Measurements from ENCODE around the gene SPTBN2. TPM values are rescaled to one million over a fixed set of nuclear protein-coding genes. Genes with fewer than 3 reads are reported as not detected.

SPTBN2 gene
- total and polyA plus RNA-seq, 2 experiments from 2014 or later, result 6.0 to 27.4 TPM

DNA sequence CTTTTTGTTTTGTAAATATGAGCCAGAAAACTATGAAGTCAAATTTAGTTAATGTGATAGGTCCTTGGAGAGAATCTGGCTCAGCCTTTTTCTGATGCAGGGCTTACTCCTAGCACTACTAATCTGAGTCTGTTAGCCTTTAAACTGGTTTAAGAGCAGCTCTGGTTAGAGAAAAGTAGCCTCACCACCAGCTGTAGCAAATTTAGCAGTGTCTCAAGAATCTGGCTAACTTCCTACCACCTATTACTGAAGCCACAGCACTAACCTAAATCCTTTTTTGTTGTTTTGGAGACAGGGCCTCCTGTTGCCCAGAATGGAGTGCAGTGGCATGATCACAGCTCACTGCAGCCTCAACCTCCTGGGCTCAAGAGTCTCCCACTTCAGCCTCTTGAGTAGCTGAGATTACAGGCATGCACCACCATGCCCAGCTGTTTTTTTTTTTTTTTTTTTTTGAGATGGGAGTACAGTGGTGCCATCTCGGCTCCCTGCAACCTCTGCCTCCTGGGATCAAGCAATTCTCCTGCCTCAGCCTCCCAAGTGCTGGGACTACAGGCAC lies 65.2 kb downstream of the SPTBN2 start:
- Histone ChIP-seq H3K36me3 (peaks cover 17% of the 10 kb centered on the region), H3K9me3 (ENCODE audit: low read depth) (no peaks in the 10 kb centered on the region), H3K27me3 (no peaks in the 10 kb centered on the region), H3K27ac (peak overlapping the region; percentile 80), H3K4me3 (no peak overlapping the region), H3K4me1 (ENCODE audit: low read depth) (peaks cover 33% of the 10 kb centered on the region)
- TF ChIP-seq, protein P1, sequence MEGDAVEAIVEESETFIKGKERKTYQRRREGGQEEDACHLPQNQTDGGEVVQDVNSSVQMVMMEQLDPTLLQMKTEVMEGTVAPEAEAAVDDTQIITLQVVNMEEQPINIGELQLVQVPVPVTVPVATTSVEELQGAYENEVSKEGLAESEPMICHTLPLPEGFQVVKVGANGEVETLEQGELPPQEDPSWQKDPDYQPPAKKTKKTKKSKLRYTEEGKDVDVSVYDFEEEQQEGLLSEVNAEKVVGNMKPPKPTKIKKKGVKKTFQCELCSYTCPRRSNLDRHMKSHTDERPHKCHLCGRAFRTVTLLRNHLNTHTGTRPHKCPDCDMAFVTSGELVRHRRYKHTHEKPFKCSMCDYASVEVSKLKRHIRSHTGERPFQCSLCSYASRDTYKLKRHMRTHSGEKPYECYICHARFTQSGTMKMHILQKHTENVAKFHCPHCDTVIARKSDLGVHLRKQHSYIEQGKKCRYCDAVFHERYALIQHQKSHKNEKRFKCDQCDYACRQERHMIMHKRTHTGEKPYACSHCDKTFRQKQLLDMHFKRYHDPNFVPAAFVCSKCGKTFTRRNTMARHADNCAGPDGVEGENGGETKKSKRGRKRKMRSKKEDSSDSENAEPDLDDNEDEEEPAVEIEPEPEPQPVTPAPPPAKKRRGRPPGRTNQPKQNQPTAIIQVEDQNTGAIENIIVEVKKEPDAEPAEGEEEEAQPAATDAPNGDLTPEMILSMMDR (IDR thresholded peaks at IDR 0.05; ENCODE audit: low read depth, low read length), result no peak
- peak in 1 of 2 donors; percentile 61 for DNase-seq (ENCODE audit: low read depth in 1 of 2, low spot score in 1 of 2)

DNA sequence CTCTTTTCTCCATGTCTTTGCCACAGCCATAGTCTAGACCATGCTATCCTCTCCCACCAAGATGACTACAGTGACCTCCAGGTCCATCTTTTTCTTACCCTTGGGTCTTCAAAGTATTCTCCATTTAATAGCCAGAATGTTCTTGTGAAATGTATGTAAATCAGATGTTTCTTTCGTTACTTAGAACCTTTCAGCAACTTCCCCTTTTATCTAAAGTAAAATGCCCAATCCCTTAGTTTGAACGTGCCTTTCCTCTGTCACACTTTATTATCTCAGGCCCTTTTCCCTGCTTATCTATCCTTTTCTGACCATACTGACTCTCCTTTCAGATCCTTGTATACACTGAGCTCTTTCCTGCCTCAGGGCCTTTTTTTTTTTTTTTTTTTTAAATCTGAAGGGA lies 69.3 kb downstream of the SPTBN2 start:
- H3K36me3 ChIP-seq, result peaks cover 8% of the 10 kb centered on the region
- no peaks in the 10 kb centered on the region for H3K9me3 ChIP-seq (ENCODE audit: low read depth)
- peaks cover 19% of the 10 kb centered on the region for H3K4me1 ChIP-seq (ENCODE audit: low read depth)
- no peaks in the 10 kb centered on the region for H3K27me3 ChIP-seq
- H3K27ac ChIP-seq, result peak overlapping the region; percentile 62
- TF ChIP-seq, protein P1 (IDR thresholded peaks at IDR 0.05; ENCODE audit: low read depth, low read length), result no peak
- no peak overlapping the region for H3K4me3 ChIP-seq
- DNase-seq (ENCODE audit: low read depth in 1 of 2, low spot score in 1 of 2), result no peak

DNA sequence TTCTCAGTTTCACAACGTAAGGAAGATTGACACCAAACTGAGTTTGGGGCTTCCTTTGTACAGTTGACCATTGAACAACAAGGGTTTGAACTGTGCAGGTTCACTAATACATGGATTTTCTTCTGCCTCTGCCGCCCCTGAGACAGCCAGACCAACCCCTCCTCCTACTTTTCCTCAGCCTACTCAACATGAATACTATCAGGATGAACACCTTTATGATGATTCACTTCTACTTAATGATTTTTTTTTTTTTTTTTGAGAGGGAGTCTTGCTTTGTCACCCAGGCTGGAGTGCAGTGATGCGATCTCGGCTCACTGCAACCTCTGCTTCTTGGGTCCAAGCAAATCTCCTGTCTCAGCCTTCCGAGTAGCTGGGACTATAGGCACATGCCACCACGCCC lies 75.9 kb downstream of the SPTBN2 start:
- Histone ChIP-seq H3K27me3 (no peaks in the 10 kb centered on the region), H3K36me3 (peaks cover 12% of the 10 kb centered on the region), H3K4me1 (ENCODE audit: low read depth) (no peaks in the 10 kb centered on the region), H3K4me3 (no peak overlapping the region), H3K9me3 (ENCODE audit: low read depth) (no peaks in the 10 kb centered on the region), H3K27ac (no peak overlapping the region)
- TF ChIP-seq, protein P1 (IDR thresholded peaks at IDR 0.05; ENCODE audit: low read depth, low read length), result no peak
- DNase-seq (ENCODE audit: low read depth in 1 of 2, low spot score in 1 of 2), result no peak

DNA sequence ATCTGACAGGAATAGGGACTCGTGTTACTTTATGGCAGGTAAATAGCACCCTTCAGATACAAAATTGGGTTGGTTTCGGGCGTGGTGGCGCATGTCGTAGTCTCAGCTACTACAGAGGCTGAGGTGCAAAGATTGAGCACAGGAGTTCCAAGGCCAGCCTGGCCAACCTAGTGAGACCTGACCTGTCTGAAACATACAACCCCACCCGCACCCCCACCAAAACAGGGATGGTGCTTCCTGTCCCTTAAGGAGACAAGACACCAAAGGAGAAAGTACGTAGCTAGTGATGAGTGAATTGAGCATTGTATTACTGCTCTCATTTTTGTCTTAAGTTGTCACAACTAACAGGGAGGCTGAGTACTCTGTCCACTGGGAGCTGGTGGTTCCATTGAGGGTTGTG lies 76.4 kb downstream of the SPTBN2 start:
- H3K36me3 ChIP-seq, result peaks cover 12% of the 10 kb centered on the region
- H3K9me3 ChIP-seq (ENCODE audit: low read depth), result no peaks in the 10 kb centered on the region
- H3K27me3 ChIP-seq, result no peaks in the 10 kb centered on the region
- TF ChIP-seq, protein P1 (IDR thresholded peaks at IDR 0.05; ENCODE audit: low read depth, low read length), result no peak
- no peak for DNase-seq (ENCODE audit: low read depth in 1 of 2, low spot score in 1 of 2)
- H3K4me1 ChIP-seq (ENCODE audit: low read depth), result no peaks in the 10 kb centered on the region
- H3K27ac ChIP-seq, result no peak overlapping the region
- no peak overlapping the region for H3K4me3 ChIP-seq

DNA sequence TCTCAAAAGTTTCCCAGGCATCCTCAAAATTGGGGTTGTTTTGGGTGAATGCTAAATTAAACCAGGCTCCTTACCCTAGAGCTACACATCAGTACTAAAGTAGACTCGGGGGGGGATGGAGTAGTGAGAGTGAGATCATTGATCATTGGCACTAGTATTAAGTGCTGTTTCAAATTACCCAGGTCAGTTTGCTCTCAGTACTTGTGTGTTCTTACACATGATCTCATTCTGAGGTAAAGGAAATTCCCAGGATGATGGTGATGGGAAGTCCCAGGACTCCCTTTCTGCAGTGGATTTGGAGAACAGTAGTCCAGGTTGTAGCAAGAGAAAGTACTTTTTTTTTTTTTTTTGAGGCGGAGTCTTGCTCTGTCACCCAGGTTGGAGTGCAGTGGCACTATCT lies 78.0 kb downstream of the SPTBN2 start:
- no peak overlapping the region for H3K4me3 ChIP-seq
- peaks cover 23% of the 10 kb centered on the region for H3K36me3 ChIP-seq
- H3K27me3 ChIP-seq, result no peaks in the 10 kb centered on the region
- TF ChIP-seq, protein P1 (IDR thresholded peaks at IDR 0.05; ENCODE audit: low read depth, low read length), result no peak
- no peak for DNase-seq (ENCODE audit: low read depth in 1 of 2, low spot score in 1 of 2)
- no peak overlapping the region for H3K27ac ChIP-seq
- no peaks in the 10 kb centered on the region for H3K9me3 ChIP-seq (ENCODE audit: low read depth)
- H3K4me1 ChIP-seq (ENCODE audit: low read depth), result no peaks in the 10 kb centered on the region
